Measurements from ENCODE around the gene ERG28. TPM values are rescaled to one million over a fixed set of nuclear protein-coding genes. Genes with fewer than 3 reads are reported as not detected.

ERG28 gene
- polyA plus RNA-seq, 1 of the 3 experiments (the other 2 are of a cell fraction): 14.8 TPM

DNA sequence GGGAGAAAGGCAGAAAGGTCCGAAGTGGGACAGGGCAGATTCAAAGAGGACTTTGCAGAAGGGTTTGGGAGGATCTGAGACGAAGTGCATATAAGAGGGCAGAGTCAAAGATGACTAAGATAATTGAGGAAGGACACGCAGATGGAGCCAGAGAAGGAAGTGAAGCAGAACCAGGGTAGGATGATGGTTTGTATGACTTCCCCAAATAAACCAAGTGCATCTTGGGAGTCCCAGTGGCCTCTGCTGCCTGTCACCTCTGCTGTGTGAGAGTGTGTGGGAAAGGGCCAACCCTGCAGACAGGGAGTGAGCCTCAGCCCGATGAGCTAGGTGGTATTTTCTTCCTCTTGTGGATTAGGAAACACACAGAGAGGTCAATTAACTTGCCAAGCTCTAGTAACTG is 45.5 kb downstream of the ERG28 start:
- H3F3A ChIP-seq (replicated peaks; ENCODE audit: insufficient read depth): no peaks in the 10 kb centered on the region
- no peak overlapping the region for H3K27ac ChIP-seq (ENCODE audit: low read depth in 2 of 2, low read length in 1 of 2)
- peaks cover 33% of the 10 kb centered on the region for H3K27me3 ChIP-seq (ENCODE audit: insufficient read depth)
- no peaks in the 10 kb centered on the region for H3K79me2 ChIP-seq (ENCODE audit: insufficient read depth)
- CTCF ChIA-PET: interaction anchor here (1.5 to 3.2 kb wide), 2 partner anchors 38 to 39 kb away, joined by 5 to 19 read pairs; no protein-coding TSS in a partner anchor
- no peaks in the 10 kb centered on the region for H3K9me2 ChIP-seq
- H3K4me1 ChIP-seq (ENCODE audit: control insufficient read depth in 1 of 2, insufficient read depth in 2 of 2, low read depth in 1 of 2, low read length in 1 of 2): no peaks in the 10 kb centered on the region
- H3K4me3 ChIP-seq (ENCODE audit: low read depth in 2 of 2, low read length in 1 of 2): no peak overlapping the region
- 28% methylated on average over 4 of the region's 4 CpGs for WGBS (ENCODE audit: low lambda C conversion rate)
- H3K9ac ChIP-seq: no peak overlapping the region
- no peaks in the 10 kb centered on the region for H4K20me1 ChIP-seq (ENCODE audit: insufficient read depth)
- no peaks in the 10 kb centered on the region for H3K36me3 ChIP-seq (replicated peaks in 1 of 2; ENCODE audit: control insufficient read depth in 1 of 2, insufficient read depth in 2 of 2, low read length in 1 of 2)
- no peaks in the 10 kb centered on the region for H3K9me3 ChIP-seq
- POLR2A ChIA-PET: interaction anchor here (0.6 kb wide), 1 partner anchor 47 kb away, joined by 4 read pairs; no protein-coding TSS in a partner anchor
- no peak for DNase-seq
- H2AFZ ChIP-seq (ENCODE audit: low read depth): no peak overlapping the region
- no peak overlapping the region for H3K4me2 ChIP-seq
- TF ChIP-seq FOXM1 (IDR thresholded peaks at IDR 0.05; ENCODE audit: low read depth): no peak
- TF ChIP-seq, protein P1, sequence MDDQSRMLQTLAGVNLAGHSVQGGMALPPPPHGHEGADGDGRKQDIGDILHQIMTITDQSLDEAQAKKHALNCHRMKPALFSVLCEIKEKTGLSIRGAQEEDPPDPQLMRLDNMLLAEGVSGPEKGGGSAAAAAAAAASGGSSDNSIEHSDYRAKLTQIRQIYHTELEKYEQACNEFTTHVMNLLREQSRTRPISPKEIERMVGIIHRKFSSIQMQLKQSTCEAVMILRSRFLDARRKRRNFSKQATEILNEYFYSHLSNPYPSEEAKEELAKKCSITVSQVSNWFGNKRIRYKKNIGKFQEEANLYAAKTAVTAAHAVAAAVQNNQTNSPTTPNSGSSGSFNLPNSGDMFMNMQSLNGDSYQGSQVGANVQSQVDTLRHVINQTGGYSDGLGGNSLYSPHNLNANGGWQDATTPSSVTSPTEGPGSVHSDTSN (IDR thresholded peaks at IDR 0.05): no peak
- TF ChIP-seq MAX (IDR thresholded peaks at IDR 0.05; ENCODE audit: low read depth): no peak
- no peak for TF ChIP-seq USF1 (IDR thresholded peaks at IDR 0.05; ENCODE audit: borderline replicate concordance, low read depth)
- no peak for TF ChIP-seq EZH2phosphoT487 (IDR thresholded peaks at IDR 0.05; ENCODE audit: borderline replicate concordance, low read depth)
- no peak for TF ChIP-seq RXRA (IDR thresholded peaks at IDR 0.05; ENCODE audit: borderline replicate concordance, low read depth)
- no peak for TF ChIP-seq GATA2 (CRISPR knock-in tag; IDR thresholded peaks at IDR 0.05)
- no peak for TF ChIP-seq ZBTB33 (IDR thresholded peaks at IDR 0.05; ENCODE audit: borderline replicate concordance, low read depth)
- TF ChIP-seq REST (IDR thresholded peaks at IDR 0.05; ENCODE audit: low read depth, low read length): no peak

Data from SK-N-SH (cell line).